GM12873 (cell line): ENCODE data around the gene CABP2.

ENCODE experiments used
- CTCF ChIP-seq: IDR thresholded peaks from 2 replicates; pipeline ENCODE4 v1.5.1; 2012; ENCODE audit warnings: low read depth, mild to moderate bottlenecking, moderate library complexity, low read length, control low read depth; ENCODE audit not compliant: insufficient read depth; ENCODE audit errors: missing control alignments

The CABP2 gene

GRCh38 chr11:67543585-67543984 is 20.3 kb upstream of the CABP2 start:
- no peak for TF ChIP-seq CTCF

DNA sequence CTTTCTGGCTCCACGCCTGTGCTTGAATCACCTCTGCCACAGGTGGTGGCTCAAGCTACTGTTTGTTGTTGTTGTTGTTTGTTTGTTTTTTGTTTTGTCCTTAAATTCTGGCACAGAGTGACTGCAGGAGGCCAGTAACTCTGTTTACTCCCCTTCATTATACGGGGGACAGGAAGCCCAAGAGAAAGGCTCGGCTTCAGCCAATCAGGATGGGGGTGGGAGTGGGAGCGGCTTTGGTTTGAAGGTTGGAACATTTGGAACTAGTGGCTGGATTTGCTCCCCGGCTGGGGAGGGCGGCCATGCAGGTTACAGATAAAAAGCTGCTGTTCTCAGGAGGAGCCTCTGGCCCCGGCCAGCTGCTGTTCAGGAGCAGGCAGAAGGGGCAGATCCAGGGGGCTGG is 19.7 kb upstream of the CABP2 start:
- no peak for TF ChIP-seq CTCF

DNA sequence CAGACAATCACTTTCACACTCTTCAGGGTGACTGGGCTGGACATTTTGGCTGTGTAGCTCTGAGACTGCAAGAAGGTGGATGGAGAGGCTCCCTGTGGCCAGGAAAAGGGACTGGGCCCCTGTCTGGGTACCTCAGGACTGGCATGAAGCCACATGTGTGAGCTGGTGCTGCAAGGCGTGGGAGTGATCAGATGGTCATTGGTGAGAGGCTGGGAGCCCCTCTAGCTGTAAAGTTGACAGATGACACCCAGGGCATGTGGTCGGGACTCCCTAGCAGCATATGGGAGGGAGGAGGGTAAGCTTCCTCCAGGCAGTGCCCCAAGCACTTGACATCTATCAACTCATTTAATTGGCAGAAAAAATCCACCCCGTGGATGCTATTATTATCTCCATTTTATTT is 18.9 kb upstream of the CABP2 start:
- TF ChIP-seq CTCF: no peak

DNA sequence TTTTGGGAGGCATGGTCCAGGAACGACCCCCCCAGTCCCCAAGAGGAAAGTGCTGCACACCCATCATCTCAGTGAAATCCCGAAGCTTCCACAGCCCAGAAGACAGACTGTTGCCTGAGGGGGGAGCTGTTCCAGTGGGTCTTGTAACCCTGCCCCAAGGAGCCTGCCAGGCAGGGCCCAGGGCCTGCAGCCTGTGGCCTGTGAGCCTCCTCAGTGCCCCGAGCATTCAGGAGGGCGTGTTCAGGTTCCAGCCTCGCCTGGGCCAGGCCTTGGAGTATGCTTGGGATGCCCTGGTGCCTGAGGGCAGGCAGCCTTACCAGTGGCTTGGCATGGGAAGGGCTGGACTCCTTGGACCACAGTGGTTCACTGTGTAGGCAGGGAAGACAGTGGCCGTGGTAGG is 18.0 kb upstream of the CABP2 start:
- TF ChIP-seq CTCF: peak; percentile 13

- no peak for TF ChIP-seq CTCF
These were observed 16.3 kb upstream of the CABP2 start for GRCh38 chr11:67539550-67539949.

- no peak for TF ChIP-seq CTCF
These were observed 15.7 kb upstream of the CABP2 start for GRCh38 chr11:67538823-67539505.

GRCh38 chr11:67538306-67538705 is 15.1 kb upstream of the CABP2 start:
- TF ChIP-seq CTCF: no peak
